Fibroblast of lung (primary cell): ENCODE data around the gene PRKACB.

Source experiments
- EZH2 ChIP-seq: IDR thresholded peaks from 2 replicates; pipeline ENCODE4 v1.5.1; 2012; ENCODE audit warnings: low read length, control low read depth, mild to moderate bottlenecking; ENCODE audit errors: missing control alignments
- TF ChIP-seq, protein P1 (sequence below), 2 donors: IDR thresholded peaks in 1 of 2; conservative IDR thresholded peaks in 1 of 2; 1 replicate in 1 of 2; 2 replicates in 1 of 2; pipeline ENCODE4 v1.5.1; 2011 to 2012; ENCODE audit warnings: low read length in 2 of 2, control low read depth in 1 of 2, inconsistent platforms in 1 of 2, low read depth in 1 of 2, mild to moderate bottlenecking in 1 of 2

DNA sequence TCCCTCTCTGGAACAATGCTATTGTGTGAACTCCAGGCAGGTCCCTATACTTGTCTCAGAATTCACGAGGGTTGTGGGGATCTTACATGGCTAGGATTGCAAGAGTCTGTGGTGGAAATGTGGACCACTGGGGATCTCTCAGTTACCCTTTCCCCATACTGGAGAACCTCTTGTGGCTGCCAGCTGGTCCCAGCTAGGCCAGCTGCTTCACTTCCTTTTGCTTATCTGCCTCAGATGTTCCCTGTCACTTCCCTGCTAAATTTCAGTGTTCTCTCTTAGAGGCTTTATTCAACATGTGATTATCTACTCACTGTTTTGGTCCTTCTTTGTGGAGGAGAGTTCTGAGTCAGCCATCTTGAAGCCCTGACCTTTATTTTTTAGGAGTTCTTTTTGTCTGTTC, 81.6 kb downstream of the PRKACB start:
- TF ChIP-seq, protein P1, sequence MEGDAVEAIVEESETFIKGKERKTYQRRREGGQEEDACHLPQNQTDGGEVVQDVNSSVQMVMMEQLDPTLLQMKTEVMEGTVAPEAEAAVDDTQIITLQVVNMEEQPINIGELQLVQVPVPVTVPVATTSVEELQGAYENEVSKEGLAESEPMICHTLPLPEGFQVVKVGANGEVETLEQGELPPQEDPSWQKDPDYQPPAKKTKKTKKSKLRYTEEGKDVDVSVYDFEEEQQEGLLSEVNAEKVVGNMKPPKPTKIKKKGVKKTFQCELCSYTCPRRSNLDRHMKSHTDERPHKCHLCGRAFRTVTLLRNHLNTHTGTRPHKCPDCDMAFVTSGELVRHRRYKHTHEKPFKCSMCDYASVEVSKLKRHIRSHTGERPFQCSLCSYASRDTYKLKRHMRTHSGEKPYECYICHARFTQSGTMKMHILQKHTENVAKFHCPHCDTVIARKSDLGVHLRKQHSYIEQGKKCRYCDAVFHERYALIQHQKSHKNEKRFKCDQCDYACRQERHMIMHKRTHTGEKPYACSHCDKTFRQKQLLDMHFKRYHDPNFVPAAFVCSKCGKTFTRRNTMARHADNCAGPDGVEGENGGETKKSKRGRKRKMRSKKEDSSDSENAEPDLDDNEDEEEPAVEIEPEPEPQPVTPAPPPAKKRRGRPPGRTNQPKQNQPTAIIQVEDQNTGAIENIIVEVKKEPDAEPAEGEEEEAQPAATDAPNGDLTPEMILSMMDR (conservative IDR thresholded peaks at IDR 0.05 in 1 of 2, IDR thresholded peaks at IDR 0.05 in 1 of 2; ENCODE audit: low read depth in 1 of 2, low read length in 2 of 2) = no peak
- no peak for TF ChIP-seq EZH2
